T-cell (primary cell): ENCODE results near the gene CALCOCO2. TPM values are rescaled to one million over a fixed set of nuclear protein-coding genes. Genes with fewer than 3 reads are reported as not detected.

ENCODE experiments used
- ATAC-seq, 4 experiments: fragments of 200-7000 bp in 3 of 4; fragments of 150-1000 bp in 1 of 4; cut with Tn5 transposase; replicated peaks in 1 of 4; 1 replicate in 3 of 4; 2 replicates in 1 of 4; pipeline ENCODE4 v1.10.0; 2021; ENCODE audit warnings: moderate library complexity in 3 of 4, mild to moderate bottlenecking in 2 of 4, moderate number of reproducible peaks in 1 of 4
- CTCF ChIA-PET, 2 donors: fragments of 300-600 bp; sonication (Branson Sonifier 250); formaldehyde crosslinking; loops; one replicate each; lab custom pipeline; 2022; ENCODE audit warnings: antibody characterized with exemption in 2 of 2; lab: Charles Lee
- POLR2A ChIA-PET, 2 donors: fragments of 300-600 bp; sonication (Branson Sonifier 250); formaldehyde crosslinking; loops; one replicate each; lab custom pipeline; 2022; ENCODE audit warnings: antibody characterized with exemption in 2 of 2; lab: Charles Lee
- DNase-seq, 35 experiments: peaks; one replicate each; pipeline versions ENCODE4 v3.0.0 to v3.0.0-alpha.2; 2013 to 2023
- H3K27ac ChIP-seq: one replicate; pipeline ENCODE4 v1.5.1; 2013; ENCODE audit warnings: low read length
- H3K27me3 ChIP-seq, 2 experiments: replicated peaks in 1 of 2; 1 replicate in 1 of 2; 2 replicates in 1 of 2; pipeline versions ENCODE4 v1.6.1 to v1.7.0; 2013; ENCODE audit warnings: low read length in 1 of 2, mixed read lengths in 1 of 2; ENCODE audit not compliant: control insufficient read depth in 2 of 2, insufficient read depth in 2 of 2; ENCODE audit errors: extremely low read depth in 1 of 2
- H3K36me3 ChIP-seq, 2 donors: 1 replicate in 1 of 2; 2 replicates in 1 of 2; pipeline versions ENCODE4 v1.6.1 to v1.7.0; 2013; ENCODE audit warnings: low read length in 1 of 2; ENCODE audit not compliant: control insufficient read depth in 2 of 2, insufficient read depth in 1 of 2; ENCODE audit errors: extremely low read depth in 1 of 2
- H3K4me1 ChIP-seq, 2 experiments: 1 replicate in 1 of 2; 2 replicates in 1 of 2; pipeline versions ENCODE4 v1.6.1 to v1.7.0; 2013; ENCODE audit warnings: low read length in 2 of 2, mixed read lengths in 1 of 2; ENCODE audit not compliant: insufficient read depth in 2 of 2, control insufficient read depth in 1 of 2; ENCODE audit errors: extremely low read depth in 1 of 2
- H3K4me3 ChIP-seq, 2 donors: 1 replicate in 1 of 2; 2 replicates in 1 of 2; pipeline versions ENCODE4 v1.5.1 to v1.7.0; 2013; ENCODE audit warnings: mild to moderate bottlenecking in 2 of 2, low read length in 1 of 2, moderate library complexity in 1 of 2; ENCODE audit not compliant: control insufficient read depth in 1 of 2; ENCODE audit errors: extremely low read depth in 1 of 2
- H3K9me3 ChIP-seq: 2 replicates; pipeline ENCODE4 v1.7.0; 2013
- H3K27ac Mint-ChIP-seq, 2 donors: one replicate each; pipeline ENCODE4 v1.8.0; 2020 to 2021; ENCODE audit warnings: mild to moderate bottlenecking in 2 of 2, mixed read lengths in 2 of 2
- H3K27me3 Mint-ChIP-seq, 2 donors: one replicate each; pipeline ENCODE4 v1.8.0; 2021 to 2022; ENCODE audit warnings: mixed read lengths in 2 of 2
- H3K36me3 Mint-ChIP-seq: one replicate; pipeline ENCODE4 v1.8.0; 2021; ENCODE audit warnings: mixed read lengths
- H3K4me1 Mint-ChIP-seq, 3 donors: one replicate each; pipeline ENCODE4 v1.8.0; 2020 to 2022; ENCODE audit warnings: mixed read lengths in 3 of 3, mild to moderate bottlenecking in 1 of 3
- H3K4me3 Mint-ChIP-seq, 3 donors: one replicate each; pipeline ENCODE4 v1.8.0; 2020 to 2022; ENCODE audit warnings: mild to moderate bottlenecking in 3 of 3, mixed read lengths in 3 of 3, moderate library complexity in 3 of 3
- H3K9me3 Mint-ChIP-seq, 3 donors: one replicate each; pipeline ENCODE4 v1.8.0; 2020 to 2022; ENCODE audit warnings: mixed read lengths in 3 of 3
- WGBS: methylation state at CpG from one replicate; pipeline ENCODE4 v1.1.5; 2013; ENCODE audit warnings: missing lambda C conversion rate; ENCODE audit not compliant: insufficient coverage; 5-methylcytosine and 5-hydroxymethylcytosine counted together
- total RNA-seq, 35 experiments: library from RNA in 6 of 35; stranded (reverse) in 6 of 35; fragments of 120-200 nt in 1 of 35; gene quantifications; one replicate each; pipeline versions ENCODE4 v1.2.1 to v1.2.4 and lab custom pipeline; 2013 to 2026

Gene CALCOCO2
- total RNA-seq, 5 donors from 2014 or later (not counting 1 experiment from before 2014, with no cell fraction given), result 103 to 161 (median 129) TPM

DNA sequence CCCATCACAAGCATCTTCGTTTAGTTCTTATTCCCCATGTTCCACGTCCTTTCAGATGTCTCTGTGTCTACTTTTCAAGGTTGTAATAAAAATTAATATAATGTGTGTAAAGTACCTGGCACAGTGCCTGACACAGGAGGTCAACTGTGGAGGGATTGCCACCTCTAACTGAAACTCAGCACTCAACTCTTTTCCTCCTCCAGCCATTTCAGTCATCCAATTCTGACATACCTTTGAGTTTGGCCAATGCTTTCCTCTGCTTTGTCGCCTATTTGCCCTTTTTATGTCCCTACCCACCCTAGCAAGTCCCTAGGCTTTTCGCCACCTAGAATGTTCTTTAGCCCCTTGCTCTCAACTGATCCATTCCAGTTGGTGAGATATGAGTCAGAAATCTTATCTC lies 78.9 kb downstream of the CALCOCO2 start:
- Histone ChIP-seq H3K9me3 (no peaks in the 10 kb centered on the region), H3K4me1 (peaks cover 9 to 45% of the 10 kb centered on the region in 2 experiments), H3K36me3 (peaks cover 5 to 36% of the 10 kb centered on the region in 2 donors), H3K27ac (peak overlapping the region; percentile 69), H3K27me3 (no peaks in the 10 kb centered on the region), H3K4me3 (no peak overlapping the region)
- Mint-ChIP-seq H3K27ac (peak overlapping the region; percentile 68 to 87), H3K27me3 (no peaks in the 10 kb centered on the region), H3K4me1 (peaks cover 61 to 70% (median 62%) of the 10 kb centered on the region in 3 donors), H3K36me3 (peaks cover 22% of the 10 kb centered on the region), H3K4me3 (peak overlapping the region; percentile 86 to 90 (median 87)), H3K9me3 (no peaks in the 10 kb centered on the region)
- ChIA-PET POLR2A (interaction anchor here in 1 of 2 donors (1.2 kb wide), 1 partner anchor 17 kb away, joined by 4 read pairs; the partner anchor contains the start of gene ATP5MC1), CTCF (interaction anchor here in 1 of 2 donors (1.2 kb wide), 1 partner anchor 25 kb away, joined by 3 read pairs; no protein-coding TSS in a partner anchor)
- ATAC-seq (no peak), DNase-seq (peak in 1 of 35 experiments; percentile 27)
- no CpG with 5 or more reads among the region's 4 CpGs for WGBS

DNA sequence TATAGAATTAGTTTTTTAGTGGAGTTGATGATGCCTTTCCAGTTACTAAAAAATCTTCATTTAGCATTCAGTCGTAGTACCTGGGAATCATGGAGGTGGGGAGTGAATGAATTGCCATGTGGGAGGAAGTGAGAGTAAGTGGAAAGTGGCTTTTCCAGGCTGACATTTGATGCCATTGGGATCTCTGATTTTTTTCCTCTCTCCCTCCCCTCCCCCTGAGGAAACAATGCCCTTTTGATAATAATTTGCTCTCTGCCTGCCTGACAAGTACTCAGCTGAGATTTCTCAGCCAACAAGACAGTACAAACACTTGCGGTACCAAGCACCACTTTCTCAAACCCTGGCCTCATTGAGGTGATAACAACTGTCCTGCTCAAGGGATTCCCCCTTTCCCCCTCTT lies 79.5 kb downstream of the CALCOCO2 start:
- peaks cover 5 to 37% of the 10 kb centered on the region in 2 donors for H3K36me3 ChIP-seq
- CTCF ChIA-PET, result no interaction called here

DNA sequence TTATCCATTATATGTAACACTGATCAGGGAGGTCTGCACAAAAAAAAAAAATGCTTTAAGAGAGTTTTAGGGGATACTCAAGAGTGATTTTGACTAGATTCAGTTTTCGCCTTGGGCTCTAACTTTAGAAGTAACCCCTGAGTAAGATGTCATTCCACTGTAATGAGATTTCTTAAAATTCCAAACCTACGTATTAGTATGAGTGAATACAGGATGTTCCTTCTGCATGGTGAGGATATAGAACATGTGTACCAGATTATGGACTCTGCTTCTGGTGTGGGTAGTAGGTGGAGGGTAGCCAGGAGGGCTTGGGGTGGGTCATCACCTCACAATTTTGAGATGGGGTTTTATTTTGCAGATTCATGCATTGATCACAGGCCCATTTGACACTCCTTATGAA lies 81.6 kb downstream of the CALCOCO2 start:
- POLR2A ChIA-PET, result no interaction called here
- no CpG with 5 or more reads among the region's 2 CpGs for WGBS
- ATAC-seq (no peak), DNase-seq (no peak)
- Mint-ChIP-seq H3K9me3 (no peaks in the 10 kb centered on the region), H3K4me3 (no peak overlapping the region), H3K36me3 (peaks cover 36% of the 10 kb centered on the region), H3K4me1 (peaks cover 69 to 78% (median 75%) of the 10 kb centered on the region in 3 donors), H3K27ac (peak overlapping the region in 1 of 2 donors; percentile 44), H3K27me3 (no peaks in the 10 kb centered on the region)
- no peak overlapping the region for H3K27ac ChIP-seq
- H3K9me3 ChIP-seq, result no peaks in the 10 kb centered on the region
- peaks cover 5 to 53% of the 10 kb centered on the region in 2 donors for H3K36me3 ChIP-seq
- CTCF ChIA-PET, result no interaction called here
- H3K27me3 ChIP-seq, result no peaks in the 10 kb centered on the region
- H3K4me1 ChIP-seq, result peaks cover 9 to 47% of the 10 kb centered on the region in 2 experiments
- H3K4me3 ChIP-seq, result no peak overlapping the region

More for the DNA sequence above, 79.5 kb downstream of the CALCOCO2 start:
- H3K27me3 ChIP-seq, result no peaks in the 10 kb centered on the region
- POLR2A ChIA-PET, result no interaction called here
- Mint-ChIP-seq H3K4me3 (peak overlapping the region; percentile 86 to 90 (median 87)), H3K27me3 (no peaks in the 10 kb centered on the region), H3K27ac (peak overlapping the region; percentile 55 to 68), H3K9me3 (no peaks in the 10 kb centered on the region), H3K4me1 (peaks cover 65 to 76% (median 67%) of the 10 kb centered on the region in 3 donors), H3K36me3 (peaks cover 23% of the 10 kb centered on the region)
- no peaks in the 10 kb centered on the region for H3K9me3 ChIP-seq
- no peak overlapping the region for H3K27ac ChIP-seq
- H3K4me1 ChIP-seq, result peaks cover 9 to 49% of the 10 kb centered on the region in 2 experiments
- 17% methylated on average over 1 of the region's 2 CpGs for WGBS
- H3K4me3 ChIP-seq, result no peak overlapping the region
- DNase-seq (no peak), ATAC-seq (no peak)

Other genes starting within 250 kb of the CALCOCO2 start
- 1 to 10 TPM; 3.5 to 7.7 (median 4.2) TPM for gene HOXB3, start 240.8 kb upstream of the CALCOCO2 start, total RNA-seq
- gene HOXB5, start 237.3 kb upstream of the CALCOCO2 start, total RNA-seq, result not detected
- under 1 TPM in 2 of 5 donors, not detected in 3; 0.16 to 0.33 TPM for gene HOXB6, start 226.0 kb upstream of the CALCOCO2 start, total RNA-seq
- gene HOXB7, start 220.0 kb upstream of the CALCOCO2 start, total RNA-seq, result under 1 TPM in 3 of 5 donors, not detected in 2; 0.47 to 0.66 (median 0.60) TPM
- gene HOXB8, start 215.7 kb upstream of the CALCOCO2 start, total RNA-seq, result not detected
- gene HOXB9, start 204.7 kb upstream of the CALCOCO2 start, total RNA-seq, result under 1 TPM in 4 of 5 donors, not detected in 1; 0.19 to 0.43 (median 0.30) TPM
- gene PRAC1, start 108.5 kb upstream of the CALCOCO2 start, total RNA-seq, result not detected
- not detected for gene PRAC2, start 107.8 kb upstream of the CALCOCO2 start, total RNA-seq
- gene HOXB13, start 102.3 kb upstream of the CALCOCO2 start, total RNA-seq, result under 1 TPM in 1 of 5 donors, not detected in 4; 0.13 TPM
- not detected for gene TTLL6, start 13.8 kb upstream of the CALCOCO2 start, total RNA-seq
- 10 to 100 TPM; 29.3 to 45.9 (median 35.2) TPM for gene ATP5MC1, start 61.8 kb downstream of the CALCOCO2 start, total RNA-seq
- gene UBE2Z, start 77.4 kb downstream of the CALCOCO2 start, total RNA-seq, result 10 to 100 TPM; 78.2 to 98.4 (median 91.6) TPM
- gene SNF8, start 113.8 kb downstream of the CALCOCO2 start, total RNA-seq, result 10 to 100 TPM; 55.6 to 71.7 (median 65.3) TPM
- gene GIP, start 137.6 kb downstream of the CALCOCO2 start, total RNA-seq, result not detected
- 1 to 10 TPM in 1 of 5 donors, under 1 TPM in 2, not detected in 2; 0.43 to 1.4 (median 0.61) TPM for gene IGF2BP1, start 166.3 kb downstream of the CALCOCO2 start, total RNA-seq